B cell (primary cell): ENCODE results near the gene KDM4F. TPM values are rescaled to one million over a fixed set of nuclear protein-coding genes. Genes with fewer than 3 reads are reported as not detected.

Experiments
- ATAC-seq: fragments of 200-7000 bp; cut with Tn5 transposase; one replicate; pipeline ENCODE4 v1.10.0; 2021; ENCODE audit warnings: low read depth, mild to moderate bottlenecking, moderate number of reproducible peaks, moderate library complexity
- CTCF ChIA-PET: fragments of 350-600 bp; sonication (Branson Sonifier 250); formaldehyde crosslinking; loops from one replicate; lab custom pipeline; 2021; ENCODE audit warnings: antibody characterized with exemption, inconsistent platforms; lab: Charles Lee
- POLR2A ChIA-PET: fragments of 350-600 bp; sonication (Branson Sonifier 250); formaldehyde crosslinking; loops from one replicate; lab custom pipeline; 2021; ENCODE audit warnings: antibody characterized with exemption; lab: Charles Lee
- DNase-seq: peaks from one replicate; pipeline ENCODE4 v3.0.0; 2013
- H2AFZ ChIP-seq: 2 replicates; pipeline ENCODE4 v1.6.1; 2012; ENCODE audit warnings: mild to moderate bottlenecking, low read depth, low read length; ENCODE audit not compliant: insufficient read depth, poor library complexity, severe bottlenecking
- H3K27ac ChIP-seq, 2 donors: 1 replicate in 1 of 2; 2 replicates in 1 of 2; pipeline ENCODE4 v1.5.1; 2012 to 2013; ENCODE audit warnings: low read length in 2 of 2, mild to moderate bottlenecking in 2 of 2, moderate library complexity in 1 of 2
- H3K27me3 ChIP-seq, 4 experiments: fragments of 200-600 bp in 1 of 4; sonication (generic) in 1 of 4; replicated peaks in 1 of 4; 1 replicate in 2 of 4; 2 replicates in 2 of 4; pipeline versions ENCODE4 v1.6.1 to v1.7.0; 2013 to 2016; ENCODE audit warnings: low read length in 3 of 4, mild to moderate bottlenecking in 2 of 4, mixed read lengths in 1 of 4, moderate library complexity in 1 of 4; ENCODE audit not compliant: insufficient read depth in 4 of 4, control insufficient read depth in 3 of 4; ENCODE audit errors: control extremely low read depth in 1 of 4
- H3K36me3 ChIP-seq, 2 experiments: replicated peaks in 1 of 2; 1 replicate in 1 of 2; 2 replicates in 1 of 2; pipeline versions ENCODE4 v1.6.1 to v1.7.1; 2013; ENCODE audit warnings: low read length in 1 of 2; ENCODE audit not compliant: insufficient read depth in 2 of 2, control insufficient read depth in 1 of 2; ENCODE audit errors: control extremely low read depth in 1 of 2, extremely low read depth in 1 of 2
- H3K4me1 ChIP-seq, 2 donors: fragments of 200-600 bp in 1 of 2; sonication (generic) in 1 of 2; 1 replicate in 1 of 2; 2 replicates in 1 of 2; pipeline versions ENCODE4 v1.5.1 to v1.6.1; 2013 to 2017; ENCODE audit warnings: low read length in 2 of 2; ENCODE audit not compliant: control insufficient read depth in 2 of 2, insufficient read depth in 2 of 2
- H3K4me2 ChIP-seq: replicated peaks from 2 replicates; pipeline ENCODE3; 2012; ENCODE audit warnings: mild to moderate bottlenecking, low read depth, low read length; ENCODE audit not compliant: poor library complexity, severe bottlenecking
- H3K4me3 ChIP-seq, 5 experiments: fragments of 200-600 bp in 1 of 5; sonication (generic) in 1 of 5; 1 replicate in 3 of 5; 2 replicates in 2 of 5; pipeline versions ENCODE4 v1.5.1 to v1.7.0; 2011 to 2016; ENCODE audit warnings: low read length in 4 of 5, mild to moderate bottlenecking in 4 of 5, low read depth in 2 of 5, control low read depth in 1 of 5, moderate library complexity in 1 of 5; ENCODE audit not compliant: insufficient read depth in 1 of 5; ENCODE audit errors: control extremely low read depth in 1 of 5, extremely low read depth in 1 of 5
- H3K79me2 ChIP-seq: fragments of 200-600 bp; sonication (generic); one replicate; pipeline ENCODE4 v1.6.0; 2016; ENCODE audit warnings: low read length; ENCODE audit not compliant: control insufficient read depth, insufficient read depth
- H3K9ac ChIP-seq: fragments of 200-600 bp; sonication (generic); 2 replicates; pipeline ENCODE4 v1.6.1; 2017; ENCODE audit warnings: mild to moderate bottlenecking, low read length, moderate library complexity
- H3K9me3 ChIP-seq, 3 donors: one replicate each; pipeline versions ENCODE4 v1.6.1 to v1.7.1; 2013; ENCODE audit warnings: low read length in 2 of 3; ENCODE audit not compliant: control insufficient read depth in 2 of 3, insufficient read depth in 1 of 3; ENCODE audit errors: control extremely low read depth in 1 of 3
- H4K20me1 ChIP-seq: 2 replicates; pipeline ENCODE4 v1.6.0; 2012; ENCODE audit warnings: mild to moderate bottlenecking, low read length; ENCODE audit not compliant: insufficient read depth, control insufficient read depth, poor library complexity, severe bottlenecking
- H3K27ac Mint-ChIP-seq: one replicate; pipeline ENCODE4 v1.8.0; 2021; ENCODE audit warnings: mixed read lengths
- H3K27me3 Mint-ChIP-seq: one replicate; pipeline ENCODE4 v1.8.0; 2021; ENCODE audit warnings: mixed read lengths
- H3K4me1 Mint-ChIP-seq: one replicate; pipeline ENCODE4 v1.8.0; 2021; ENCODE audit warnings: mixed read lengths
- H3K4me3 Mint-ChIP-seq: one replicate; pipeline ENCODE4 v1.8.0; 2021; ENCODE audit warnings: mixed read lengths
- H3K9me3 Mint-ChIP-seq: one replicate; pipeline ENCODE4 v1.8.0; 2022; ENCODE audit warnings: mixed read lengths; ENCODE audit not compliant: insufficient read depth
- CTCF ChIP-seq: fragments of 200-600 bp; IDR thresholded peaks from one replicate; pipeline ENCODE4 v1.8.0; 2022; ENCODE audit warnings: antibody characterized with exemption, mild to moderate bottlenecking
- EZH2 ChIP-seq: IDR thresholded peaks from 2 replicates; pipeline ENCODE4 v1.6.1; 2012; ENCODE audit warnings: borderline replicate concordance, low read depth, mild to moderate bottlenecking, moderate library complexity, low read length; ENCODE audit not compliant: insufficient read depth, poor library complexity, severe bottlenecking
- WGBS: methylation state at CpG from one replicate; pipeline ENCODE4 v1.1.5; 2013; ENCODE audit warnings: missing lambda C conversion rate; ENCODE audit not compliant: insufficient coverage; 5-methylcytosine and 5-hydroxymethylcytosine counted together
- intact Hi-C: fragments of 100-400 bp; cut with micrococcal nuclease; formaldehyde crosslinking; loops from one replicate; pipeline ENCODE4 v1.10.0; 2022
- polyA plus RNA-seq: library from polyadenylated mRNA; depleted of rRNA; stranded (reverse); fragments of >200 nt; gene quantifications from 2 replicates; pipeline ENCODE4 v1.2.3, GENCODE V29; 2012
- total RNA-seq, 2 donors: library from RNA; stranded (reverse); fragments of 120-200 nt in 1 of 2; gene quantifications; 1 replicate in 1 of 2; 2 replicates in 1 of 2; pipeline versions ENCODE4 v1.2.3 to v1.2.4, GENCODE V29; 2013 to 2022

KDM4F gene
- total and polyA plus RNA-seq, 2 donors (not counting 1 experiment from before 2014, with no cell fraction given) = not detected

GRCh38 chr11:95042239-95042638, 7.0 kb upstream of the KDM4F start:
- TF ChIP-seq EZH2 (no peak), CTCF (no peak)
- H4K20me1 ChIP-seq = no peaks in the 10 kb centered on the region
- no peak overlapping the region for H3K4me2 ChIP-seq
- no peaks in the 10 kb centered on the region for H3K4me1 ChIP-seq
- peaks cover 0 to 3% (median 0%) of the 10 kb centered on the region in 3 donors for H3K9me3 ChIP-seq
- peaks cover 0 to 11% (median 8%) of the 10 kb centered on the region in 4 experiments for H3K27me3 ChIP-seq
- H3K27ac Mint-ChIP-seq = no peak overlapping the region
- H3K27me3 Mint-ChIP-seq = peaks cover 52% of the 10 kb centered on the region
- WGBS = no CpG with 5 or more reads among the region's 1 CpG
- intact Hi-C loops = no loop called here
- ATAC-seq = no peak
- no peak overlapping the region for H3K27ac ChIP-seq
- no peak overlapping the region for H3K9ac ChIP-seq
- ChIA-PET CTCF (no interaction called here), POLR2A (no interaction called here)
- no peak overlapping the region for H2AFZ ChIP-seq
- no peak overlapping the region for H3K4me3 Mint-ChIP-seq
- no peak overlapping the region for H3K4me3 ChIP-seq
- DNase-seq = no peak
- H3K79me2 ChIP-seq = no peaks in the 10 kb centered on the region
- H3K4me1 Mint-ChIP-seq = no peaks in the 10 kb centered on the region
- no peaks in the 10 kb centered on the region for H3K36me3 ChIP-seq
- H3K9me3 Mint-ChIP-seq = no peaks in the 10 kb centered on the region

GRCh38 chr11:95042906-95043305, 6.3 kb upstream of the KDM4F start:
- intact Hi-C loops = no loop called here

More at GRCh38 chr11:95042906-95043305, 6.3 kb upstream of the KDM4F start:
- peaks cover 0 to 11% (median 7%) of the 10 kb centered on the region in 4 experiments for H3K27me3 ChIP-seq
- H3K4me1 ChIP-seq = no peaks in the 10 kb centered on the region
- H3K27ac Mint-ChIP-seq = no peak overlapping the region
- no peak overlapping the region for H2AFZ ChIP-seq
- H3K36me3 ChIP-seq = no peaks in the 10 kb centered on the region
- H3K79me2 ChIP-seq = no peaks in the 10 kb centered on the region
- TF ChIP-seq EZH2 (no peak), CTCF (no peak)
- 79% methylated on average over 3 of the region's 3 CpGs for WGBS
- peaks cover 53% of the 10 kb centered on the region for H3K27me3 Mint-ChIP-seq
- H3K9me3 Mint-ChIP-seq = no peaks in the 10 kb centered on the region
- H3K4me2 ChIP-seq = no peak overlapping the region
- ChIA-PET CTCF (interaction anchor here (1.4 kb wide), 1 partner anchor 24 kb away, joined by 3 read pairs; no protein-coding TSS in a partner anchor), POLR2A (no interaction called here)
- H3K27ac ChIP-seq = no peak overlapping the region
- H3K4me3 ChIP-seq = no peak overlapping the region
- no peak for ATAC-seq
- H4K20me1 ChIP-seq = no peaks in the 10 kb centered on the region
- H3K9me3 ChIP-seq = peaks cover 0 to 2% (median 0%) of the 10 kb centered on the region in 3 donors
- no peak overlapping the region for H3K9ac ChIP-seq
- DNase-seq = no peak
- H3K4me1 Mint-ChIP-seq = no peaks in the 10 kb centered on the region
- H3K4me3 Mint-ChIP-seq = no peak overlapping the region
